Astrocyte (in vitro differentiated cells and primary cell): ENCODE data around the gene APBA2.

Experiments
- EZH2 ChIP-seq: IDR thresholded peaks from 2 replicates; pipeline ENCODE4 v1.6.1; 2012; ENCODE audit warnings: mild to moderate bottlenecking, low read length, inconsistent platforms; ENCODE audit not compliant: insufficient read depth
- TF ChIP-seq, protein P1 (sequence below): IDR thresholded peaks from 2 replicates; pipeline ENCODE4 v1.5.1; 2011; ENCODE audit warnings: low read depth, mild to moderate bottlenecking, inconsistent platforms, low read length, moderate library complexity; ENCODE audit not compliant: insufficient read depth

DNA sequence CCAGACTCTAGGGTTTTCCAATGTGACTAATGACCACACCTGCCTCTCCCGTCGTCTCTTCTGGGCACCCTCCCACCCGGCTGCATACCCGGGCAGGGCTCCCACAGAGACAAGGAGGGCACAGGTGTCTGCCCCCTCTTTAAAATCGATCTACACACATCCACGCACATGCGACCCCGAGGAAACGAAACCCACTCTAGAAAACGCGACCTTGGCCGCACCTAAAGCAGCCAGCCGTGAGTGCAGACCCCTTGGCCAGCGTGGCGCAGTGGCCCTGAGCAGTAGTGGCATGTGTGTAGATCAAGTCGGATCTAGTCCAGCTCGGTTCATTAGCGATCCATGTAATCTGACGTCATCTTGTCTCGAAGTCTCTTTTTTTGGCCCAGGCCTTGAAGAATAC is 232.0 kb downstream of the APBA2 start:
- TF ChIP-seq, protein P1, sequence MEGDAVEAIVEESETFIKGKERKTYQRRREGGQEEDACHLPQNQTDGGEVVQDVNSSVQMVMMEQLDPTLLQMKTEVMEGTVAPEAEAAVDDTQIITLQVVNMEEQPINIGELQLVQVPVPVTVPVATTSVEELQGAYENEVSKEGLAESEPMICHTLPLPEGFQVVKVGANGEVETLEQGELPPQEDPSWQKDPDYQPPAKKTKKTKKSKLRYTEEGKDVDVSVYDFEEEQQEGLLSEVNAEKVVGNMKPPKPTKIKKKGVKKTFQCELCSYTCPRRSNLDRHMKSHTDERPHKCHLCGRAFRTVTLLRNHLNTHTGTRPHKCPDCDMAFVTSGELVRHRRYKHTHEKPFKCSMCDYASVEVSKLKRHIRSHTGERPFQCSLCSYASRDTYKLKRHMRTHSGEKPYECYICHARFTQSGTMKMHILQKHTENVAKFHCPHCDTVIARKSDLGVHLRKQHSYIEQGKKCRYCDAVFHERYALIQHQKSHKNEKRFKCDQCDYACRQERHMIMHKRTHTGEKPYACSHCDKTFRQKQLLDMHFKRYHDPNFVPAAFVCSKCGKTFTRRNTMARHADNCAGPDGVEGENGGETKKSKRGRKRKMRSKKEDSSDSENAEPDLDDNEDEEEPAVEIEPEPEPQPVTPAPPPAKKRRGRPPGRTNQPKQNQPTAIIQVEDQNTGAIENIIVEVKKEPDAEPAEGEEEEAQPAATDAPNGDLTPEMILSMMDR: no peak
- no peak for TF ChIP-seq EZH2
